ENCODE data around the gene MEGF8.

Gene MEGF8, protein sequence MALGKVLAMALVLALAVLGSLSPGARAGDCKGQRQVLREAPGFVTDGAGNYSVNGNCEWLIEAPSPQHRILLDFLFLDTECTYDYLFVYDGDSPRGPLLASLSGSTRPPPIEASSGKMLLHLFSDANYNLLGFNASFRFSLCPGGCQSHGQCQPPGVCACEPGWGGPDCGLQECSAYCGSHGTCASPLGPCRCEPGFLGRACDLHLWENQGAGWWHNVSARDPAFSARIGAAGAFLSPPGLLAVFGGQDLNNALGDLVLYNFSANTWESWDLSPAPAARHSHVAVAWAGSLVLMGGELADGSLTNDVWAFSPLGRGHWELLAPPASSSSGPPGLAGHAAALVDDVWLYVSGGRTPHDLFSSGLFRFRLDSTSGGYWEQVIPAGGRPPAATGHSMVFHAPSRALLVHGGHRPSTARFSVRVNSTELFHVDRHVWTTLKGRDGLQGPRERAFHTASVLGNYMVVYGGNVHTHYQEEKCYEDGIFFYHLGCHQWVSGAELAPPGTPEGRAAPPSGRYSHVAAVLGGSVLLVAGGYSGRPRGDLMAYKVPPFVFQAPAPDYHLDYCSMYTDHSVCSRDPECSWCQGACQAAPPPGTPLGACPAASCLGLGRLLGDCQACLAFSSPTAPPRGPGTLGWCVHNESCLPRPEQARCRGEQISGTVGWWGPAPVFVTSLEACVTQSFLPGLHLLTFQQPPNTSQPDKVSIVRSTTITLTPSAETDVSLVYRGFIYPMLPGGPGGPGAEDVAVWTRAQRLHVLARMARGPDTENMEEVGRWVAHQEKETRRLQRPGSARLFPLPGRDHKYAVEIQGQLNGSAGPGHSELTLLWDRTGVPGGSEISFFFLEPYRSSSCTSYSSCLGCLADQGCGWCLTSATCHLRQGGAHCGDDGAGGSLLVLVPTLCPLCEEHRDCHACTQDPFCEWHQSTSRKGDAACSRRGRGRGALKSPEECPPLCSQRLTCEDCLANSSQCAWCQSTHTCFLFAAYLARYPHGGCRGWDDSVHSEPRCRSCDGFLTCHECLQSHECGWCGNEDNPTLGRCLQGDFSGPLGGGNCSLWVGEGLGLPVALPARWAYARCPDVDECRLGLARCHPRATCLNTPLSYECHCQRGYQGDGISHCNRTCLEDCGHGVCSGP (N-terminal part only)

DNA sequence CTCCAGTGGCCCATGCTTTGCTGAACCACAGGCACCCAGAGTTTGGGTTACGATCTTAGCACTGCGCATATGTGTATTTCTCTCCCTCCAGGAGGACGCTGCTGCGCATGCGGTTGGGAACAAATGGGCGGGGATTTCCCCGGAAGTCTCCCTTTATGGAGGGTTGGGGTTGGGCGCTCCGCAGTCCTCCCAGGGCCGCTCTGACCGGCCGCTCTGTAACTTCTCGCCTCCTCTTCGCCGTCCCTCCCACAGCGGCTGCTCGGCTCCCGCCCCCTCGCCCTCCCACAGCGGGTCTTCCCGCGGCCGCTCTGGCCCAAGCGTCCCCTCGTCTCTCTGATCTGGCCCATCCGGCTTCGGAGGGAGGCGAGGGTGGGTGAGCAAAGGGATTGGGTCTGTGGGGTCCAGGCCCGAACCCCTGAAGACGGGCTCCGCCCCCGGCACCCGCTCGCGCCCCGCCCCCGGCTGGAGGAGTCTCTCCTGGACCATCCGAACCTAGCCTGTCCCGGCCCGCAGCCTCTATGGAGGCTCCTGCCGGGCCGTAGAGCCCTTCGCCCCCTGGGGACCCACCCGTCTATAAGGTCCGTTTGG, at the start of gene MEGF8:
Gene MEGF8, plus strand, starts transcription at position 328 of the 588 bp plus-strand sequence. CDS start 609 bp downstream, outside the sequence.
- DNase-seq (ENCODE audit: low read depth in 2 of 2), result peak; percentile 96 to 98

DNA sequence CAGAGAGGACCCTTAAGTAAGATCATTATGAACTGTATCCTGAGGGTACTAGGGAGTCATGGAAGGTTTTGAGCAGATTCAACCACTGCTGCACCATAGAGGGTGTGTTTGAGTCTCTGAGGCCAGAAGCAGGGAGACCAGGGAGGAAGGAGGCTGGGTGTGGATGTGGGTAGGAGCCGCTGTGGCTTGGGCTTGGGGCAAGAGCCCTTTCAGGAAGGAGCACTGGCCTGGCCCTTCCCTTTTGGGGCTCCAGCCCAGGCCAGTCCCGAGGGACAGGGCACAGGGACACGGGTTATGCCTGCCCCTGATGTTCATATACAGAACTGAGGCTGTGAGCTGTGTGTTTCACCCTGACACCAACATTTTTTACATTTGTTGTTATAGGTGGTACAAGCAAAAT, 49.2 kb upstream of the MEGF8 start:
- DNase-seq (ENCODE audit: low read depth in 2 of 2), result no peak

DNA sequence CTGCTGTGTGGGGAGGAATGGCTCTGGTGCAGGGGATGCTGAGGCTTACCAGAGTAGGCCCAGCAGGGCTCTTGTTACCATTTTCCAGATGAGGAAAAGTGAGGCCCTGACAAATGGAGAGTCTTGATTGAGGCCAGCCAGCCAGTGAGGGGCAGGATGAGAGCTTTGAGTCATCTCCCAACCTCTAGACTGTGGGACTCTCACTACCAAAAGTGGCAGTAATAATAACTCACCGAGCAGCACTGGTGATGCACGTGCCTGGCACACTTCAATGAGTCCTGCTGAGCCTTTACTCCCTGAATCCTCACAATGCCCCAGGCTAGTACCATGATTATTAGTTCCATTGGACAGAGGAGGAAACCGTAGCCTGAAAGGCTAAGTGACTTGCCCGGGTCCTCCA, 48.6 kb upstream of the MEGF8 start:
- no peak for DNase-seq (ENCODE audit: low read depth in 2 of 2)

DNA sequence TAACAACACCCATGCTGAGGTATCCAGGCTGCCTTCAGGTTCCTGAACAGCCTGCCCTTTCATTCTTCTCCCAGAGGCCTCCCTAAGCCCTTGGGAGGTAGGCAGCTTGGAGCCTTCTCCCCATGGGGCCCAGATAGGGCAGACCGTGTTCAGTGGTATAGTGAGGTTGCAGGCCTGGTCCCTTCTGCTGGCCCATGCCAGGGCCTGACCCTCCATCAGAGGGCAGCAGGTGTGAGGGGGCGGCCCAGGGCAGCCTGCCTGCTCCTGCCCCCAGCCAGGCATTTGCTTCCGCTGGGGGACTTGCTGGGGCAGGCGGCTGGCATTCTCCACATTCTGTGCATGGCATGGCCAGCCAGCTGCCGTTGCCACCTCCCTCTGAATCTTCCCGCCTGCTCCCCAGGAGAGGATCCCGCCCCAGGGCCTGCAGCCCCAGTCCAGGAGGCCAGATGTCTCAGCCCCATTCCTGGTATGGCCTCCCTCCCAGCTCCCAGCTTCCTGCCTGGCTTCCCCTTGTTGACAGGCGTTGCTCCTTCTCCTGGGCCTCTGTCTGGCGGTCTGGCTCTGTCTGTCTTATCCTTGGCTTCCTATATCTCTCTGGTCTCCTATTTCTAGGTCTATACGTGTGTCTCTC, 47.5 kb upstream of the MEGF8 start:
- no peak for DNase-seq (ENCODE audit: low read depth in 2 of 2)

DNA sequence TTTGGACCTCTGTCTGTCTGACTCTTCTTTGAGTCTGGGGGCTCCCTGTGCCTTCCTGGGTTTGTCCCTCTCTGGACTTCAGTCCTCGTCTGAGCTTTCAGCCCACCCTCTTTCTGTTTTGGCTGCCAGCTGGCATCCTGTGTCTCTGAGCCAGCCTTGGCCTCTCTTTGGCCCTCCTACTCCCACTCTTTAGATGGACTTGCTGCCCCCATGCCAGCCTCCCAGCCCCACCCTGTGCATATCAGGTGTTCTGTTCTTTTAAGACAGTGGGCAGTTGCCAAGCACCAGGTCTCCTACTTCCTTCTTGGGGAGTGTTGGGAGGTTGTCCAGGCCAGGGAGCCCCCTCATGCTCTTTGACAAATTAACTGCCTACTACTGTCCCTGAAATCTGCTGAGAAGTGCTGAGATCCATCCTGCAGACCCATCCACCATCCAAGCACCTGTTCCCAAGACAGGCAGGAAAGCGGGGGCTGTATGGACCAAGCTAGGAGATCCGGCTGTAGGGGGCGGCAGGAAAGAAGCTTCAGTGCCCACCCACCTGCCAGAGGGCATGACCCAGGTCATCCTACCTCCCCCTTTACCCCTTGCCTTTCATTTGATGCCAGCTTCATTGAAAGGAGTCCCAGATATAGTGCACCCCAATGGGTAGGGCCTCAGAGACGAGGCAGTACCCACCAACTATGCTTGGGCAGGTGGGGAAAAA, 46.8 kb upstream of the MEGF8 start:
- no peak for DNase-seq (ENCODE audit: low read depth in 2 of 2)

DNA sequence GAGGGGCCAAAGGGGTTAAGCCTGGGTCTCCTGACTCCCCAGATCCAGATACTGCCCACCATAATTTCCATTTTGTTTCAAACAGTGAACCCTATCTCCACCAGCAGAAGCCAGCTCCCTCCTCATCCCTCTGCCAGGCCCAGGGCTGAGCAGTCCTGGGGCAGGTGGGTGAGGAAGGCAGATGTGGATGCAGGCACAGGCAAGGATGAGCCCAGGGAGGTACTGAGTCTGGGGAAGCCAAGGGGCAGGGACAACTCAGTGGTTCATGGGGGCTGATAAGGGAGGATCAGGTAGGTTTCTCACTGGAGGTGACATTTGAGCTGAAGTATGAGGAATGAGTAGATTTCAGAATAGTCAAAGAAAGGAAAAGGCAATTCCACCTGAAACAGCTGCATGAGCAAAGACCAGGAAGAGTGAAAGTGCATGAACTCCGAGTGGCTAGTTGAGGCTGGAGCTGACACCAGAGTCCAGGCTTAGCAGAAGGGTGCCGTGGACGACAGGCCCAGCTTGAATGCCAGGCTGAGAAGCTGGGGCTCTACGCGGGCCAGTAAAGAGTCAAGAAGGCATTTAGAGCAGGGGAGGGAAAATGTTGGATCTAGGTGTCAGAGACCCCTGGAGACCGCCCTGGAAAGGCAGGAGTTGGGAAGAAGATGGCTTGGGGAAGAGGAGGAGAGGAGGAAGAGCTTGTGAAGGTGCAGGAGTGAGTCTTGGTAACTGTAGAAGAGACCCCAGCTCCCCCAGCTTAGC, 46.1 kb upstream of the MEGF8 start:
- DNase-seq (ENCODE audit: low read depth in 2 of 2), result no peak

DNA sequence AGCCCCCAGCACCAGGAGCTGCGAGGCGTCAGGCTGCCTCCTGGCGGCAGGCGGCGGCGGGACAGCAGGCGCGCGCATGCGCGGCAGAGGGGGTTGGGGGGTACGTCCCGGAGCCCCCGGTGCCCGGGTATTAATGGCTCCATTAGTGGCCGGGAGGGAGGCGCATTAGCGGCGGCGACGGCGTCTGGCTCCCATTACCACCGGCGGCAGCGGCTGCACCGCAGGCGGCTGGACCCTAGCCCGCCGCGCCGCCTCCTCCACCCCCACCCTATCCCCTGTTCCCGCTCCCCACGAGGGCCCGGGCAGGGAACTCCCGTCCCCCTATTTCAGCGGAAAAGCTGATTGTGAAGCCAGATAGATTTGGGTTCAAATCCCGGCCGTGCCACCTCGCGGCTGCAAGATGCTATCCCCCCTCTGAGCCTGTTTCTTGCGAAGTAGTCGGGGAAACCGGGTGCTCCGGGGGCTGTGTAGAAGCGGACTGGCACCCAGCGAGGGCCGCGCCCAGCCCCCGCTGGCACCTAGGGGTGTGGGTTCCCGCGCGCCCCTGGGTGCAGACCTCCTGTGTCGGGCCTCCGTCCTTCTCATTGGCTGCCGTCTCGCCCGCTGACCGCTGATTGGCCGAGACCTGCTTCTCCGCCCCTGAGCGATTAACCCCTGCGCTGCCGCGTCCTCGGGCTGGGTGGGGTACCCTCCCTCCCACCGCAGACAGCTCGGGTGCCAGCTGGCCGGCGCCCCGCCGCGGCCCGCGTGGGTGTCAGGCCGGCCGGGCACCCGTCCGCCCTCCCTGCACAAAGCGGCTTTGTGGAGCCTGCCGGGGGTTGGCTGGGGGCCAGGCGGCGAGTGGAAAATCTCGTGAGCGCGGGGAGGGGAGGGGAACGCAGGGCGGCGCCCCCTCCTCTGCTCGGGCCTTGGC, 45.3 kb upstream of the MEGF8 start:
- DNase-seq (ENCODE audit: low read depth in 2 of 2), result peak; percentile 68

DNA sequence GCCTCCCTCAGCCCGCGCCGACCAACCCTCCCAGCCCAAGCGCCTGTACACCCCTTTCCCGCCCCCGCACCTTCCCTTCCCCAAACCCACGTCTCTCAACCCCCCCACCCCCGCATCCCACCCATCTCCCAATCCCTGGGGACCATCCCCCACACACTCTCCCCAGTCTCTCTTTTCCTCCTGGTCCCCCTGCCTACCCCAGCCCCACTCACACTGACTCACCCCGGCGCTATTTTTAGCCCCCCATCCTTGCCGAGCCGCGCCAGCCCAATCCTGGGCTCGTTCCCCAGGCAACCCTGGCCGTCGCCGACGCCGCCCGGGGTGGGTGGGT, 44.7 kb upstream of the MEGF8 start:
- DNase-seq (ENCODE audit: low read depth in 2 of 2), result peak in 1 of 2 donors; percentile 33

DNA sequence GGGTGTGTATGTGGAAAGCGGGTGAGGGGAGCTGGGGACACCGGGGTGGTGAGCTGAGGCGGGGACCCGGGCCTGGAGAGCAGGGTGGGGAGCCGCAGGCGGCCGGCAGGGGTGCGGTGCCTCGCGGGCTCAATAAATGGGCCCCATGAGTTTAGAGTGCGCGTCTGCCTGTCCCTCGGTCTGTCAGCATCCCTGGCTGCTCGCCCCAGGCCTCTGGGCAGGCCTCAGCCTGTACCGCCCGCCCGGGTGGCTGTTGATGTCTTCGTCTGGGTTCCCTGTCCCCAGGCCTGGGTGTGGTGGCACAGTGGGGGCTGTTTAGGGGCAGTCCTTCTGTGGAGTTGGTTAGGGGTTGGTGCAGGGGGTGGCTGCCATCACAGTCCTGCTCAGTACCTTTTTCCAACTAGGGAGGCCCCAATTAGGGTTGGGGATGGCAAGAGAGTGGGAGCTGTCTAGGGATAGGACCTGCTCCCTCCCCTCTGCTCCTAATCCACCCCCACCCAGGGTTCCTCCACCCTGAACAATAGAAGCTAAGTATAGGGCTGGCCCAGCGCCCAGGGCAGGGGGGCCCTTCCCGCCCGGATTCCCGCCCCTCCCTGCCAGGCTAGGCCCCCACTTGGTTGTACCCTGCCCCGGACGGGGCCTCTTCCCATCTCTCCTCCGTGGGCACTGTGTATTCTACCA, 44.1 kb upstream of the MEGF8 start:
- DNase-seq (ENCODE audit: low read depth in 2 of 2), result no peak

DNA sequence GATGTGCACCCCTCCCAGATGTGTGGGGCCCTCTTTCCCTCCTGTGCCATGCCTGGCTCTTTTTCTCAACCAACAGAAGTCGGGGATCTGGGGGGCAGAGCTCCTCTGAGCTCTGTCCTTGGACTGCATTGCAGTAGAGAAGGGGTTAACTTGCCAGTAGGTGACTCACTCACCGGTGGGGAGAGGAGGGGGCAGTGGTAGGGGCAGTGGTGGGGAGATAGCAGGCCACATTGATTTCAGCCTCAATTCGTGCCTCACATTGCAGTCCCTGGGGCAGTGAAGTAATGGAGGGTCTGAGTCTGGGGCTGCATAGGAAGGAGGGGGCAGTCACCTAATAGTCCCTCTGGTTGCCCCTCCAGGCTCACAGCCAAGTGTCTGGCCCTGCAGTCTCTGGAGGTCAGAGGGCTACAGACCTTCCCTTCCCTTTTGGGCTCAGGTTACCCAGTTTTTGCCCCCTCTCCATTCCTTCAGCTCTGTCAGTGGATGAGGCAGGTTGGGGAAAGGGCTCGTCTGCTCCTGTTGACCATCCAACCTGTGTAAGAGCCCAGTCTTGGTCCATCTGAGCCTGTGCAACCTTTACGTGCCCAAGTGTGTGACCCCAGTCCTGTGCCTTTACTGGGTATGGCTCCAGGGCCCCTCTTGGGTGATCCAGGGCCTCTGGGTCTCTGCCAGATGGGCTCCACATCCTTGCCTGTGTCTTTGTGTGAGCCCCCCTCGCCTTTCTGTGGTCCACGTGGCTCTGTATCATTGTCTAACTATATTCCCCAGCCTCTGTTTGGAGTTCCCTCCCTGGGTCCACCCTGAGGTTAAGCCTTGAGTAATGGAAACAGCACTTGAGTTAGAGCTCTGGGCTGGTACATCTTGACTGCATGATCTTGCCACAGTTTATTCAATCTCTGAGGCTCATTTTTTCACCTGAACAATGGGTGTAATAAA, 43.3 kb upstream of the MEGF8 start:
- DNase-seq (ENCODE audit: low read depth in 2 of 2), result no peak

DNA sequence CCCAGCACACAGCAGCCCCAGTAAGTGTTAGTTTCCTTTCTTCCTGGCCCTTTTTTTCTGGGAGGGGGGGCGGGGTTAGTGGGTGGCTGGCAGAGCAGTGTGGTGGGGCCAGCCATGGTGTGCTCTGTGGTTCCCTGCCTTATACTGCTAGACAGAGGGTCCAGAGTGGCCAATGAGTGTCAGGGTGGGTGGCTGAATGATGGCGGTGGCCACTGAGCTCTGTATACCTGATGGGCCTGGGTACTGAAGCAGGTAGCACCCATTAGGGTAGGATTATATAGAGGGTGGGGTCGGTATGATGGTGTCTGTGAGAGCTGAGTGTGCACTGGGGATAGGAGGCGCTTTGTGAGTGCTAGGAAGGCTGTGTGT, 42.6 kb upstream of the MEGF8 start:
- DNase-seq (ENCODE audit: low read depth in 2 of 2), result no peak

DNA sequence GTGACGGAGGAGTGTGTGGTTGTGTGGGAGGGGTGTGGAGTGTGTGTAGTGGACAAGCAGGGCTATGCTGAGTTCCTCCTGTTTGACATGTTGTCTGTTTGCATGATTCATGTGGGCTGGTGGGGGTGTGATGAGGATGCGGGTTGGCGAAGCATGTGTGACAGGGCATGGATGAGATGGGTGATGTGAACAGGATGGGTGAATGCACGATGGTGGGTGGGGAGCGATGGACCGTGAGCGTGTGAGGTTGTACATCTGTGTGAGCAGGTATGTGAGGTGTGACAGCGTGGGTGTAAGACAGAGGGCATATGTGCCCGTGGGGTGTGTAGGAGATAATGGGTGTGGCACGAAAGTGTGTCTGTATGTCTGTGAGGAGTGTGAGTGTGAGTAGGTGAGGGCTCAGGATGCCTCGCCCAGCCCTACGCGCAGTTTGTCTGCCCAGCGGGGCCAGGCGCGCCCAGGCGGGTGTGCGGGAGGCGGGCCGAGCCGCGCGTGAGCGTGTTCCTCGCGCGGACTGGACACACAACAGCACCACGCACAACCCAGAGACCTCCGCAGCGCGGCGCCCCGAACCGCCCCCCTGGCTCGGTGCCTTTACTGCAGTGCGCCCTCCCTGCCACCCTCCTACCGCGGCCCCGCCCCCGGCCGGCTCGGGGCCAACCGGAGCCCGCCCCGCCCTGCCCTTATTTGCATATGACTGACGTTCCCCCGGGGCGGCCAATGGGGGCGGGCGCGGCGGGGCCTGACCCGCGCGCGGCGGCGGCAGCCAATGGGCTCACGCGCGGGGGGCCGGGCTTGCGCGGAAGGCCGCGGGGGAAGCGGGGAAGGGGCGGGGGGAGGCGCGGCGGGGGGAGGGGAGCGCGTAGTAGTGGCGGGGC, 42.0 kb upstream of the MEGF8 start:
- DNase-seq (ENCODE audit: low read depth in 2 of 2), result peak; percentile 89 to 96

DNA sequence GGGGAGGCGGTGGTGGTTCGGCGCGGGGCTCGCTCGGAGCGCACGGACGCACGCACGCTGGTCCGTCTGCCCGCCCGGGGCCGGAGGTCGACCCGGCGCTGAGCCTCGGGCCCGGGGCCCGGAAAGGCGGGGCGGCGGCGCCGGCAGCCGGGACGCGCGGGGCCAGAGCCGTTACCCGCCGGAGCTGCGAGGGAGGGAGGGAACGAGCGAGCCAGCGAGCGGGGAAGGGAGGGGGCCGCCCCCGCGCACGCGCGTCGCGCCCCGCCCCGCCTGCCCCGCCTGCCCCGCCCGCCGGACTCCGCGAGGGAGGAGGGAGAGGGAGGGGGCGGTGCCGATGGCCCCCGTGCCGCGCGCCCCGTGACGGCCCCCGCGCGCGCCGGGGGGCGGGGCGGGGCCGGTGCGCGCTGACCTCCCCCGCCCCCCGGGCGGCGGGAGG, 41.4 kb upstream of the MEGF8 start:
- peak; percentile 55 to 69 for DNase-seq (ENCODE audit: low read depth in 2 of 2)

DNA sequence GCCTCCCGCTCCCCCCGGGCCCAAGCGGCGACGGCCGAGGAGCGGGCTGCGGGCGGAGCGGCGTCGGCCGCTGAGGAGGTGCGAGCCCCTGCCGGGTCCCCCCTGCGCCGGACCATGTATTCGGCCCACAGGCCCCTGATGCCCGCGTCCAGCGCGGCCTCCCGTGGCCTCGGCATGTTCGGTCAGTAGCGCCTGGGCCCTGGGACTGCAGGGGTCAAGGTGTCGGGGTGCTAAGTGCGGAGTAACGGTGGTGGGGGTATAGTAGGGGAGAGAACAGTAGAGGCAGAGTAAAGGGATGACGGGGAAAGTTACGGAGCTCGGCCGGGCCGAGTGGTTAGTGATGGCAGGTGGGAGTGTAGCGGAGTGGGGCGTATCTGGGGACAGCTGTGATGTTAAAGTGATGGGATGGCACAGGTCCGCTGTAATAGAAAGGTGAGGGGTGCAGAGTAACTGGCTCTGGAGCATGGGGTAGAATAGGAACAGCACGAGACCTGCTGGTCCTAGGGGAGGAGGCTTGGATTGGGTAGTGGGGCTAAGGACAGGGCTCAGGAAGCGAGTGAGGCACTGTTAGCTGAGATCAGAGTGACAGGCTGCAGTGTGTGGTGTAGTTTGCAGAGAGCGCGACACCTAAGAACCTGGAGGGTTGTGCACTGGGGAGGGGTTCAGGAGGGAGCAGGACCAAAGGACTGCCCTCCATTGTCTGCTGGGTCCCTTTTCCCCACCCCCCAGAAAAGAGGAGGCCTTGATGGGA, 40.7 kb upstream of the MEGF8 start:
- DNase-seq (ENCODE audit: low read depth in 2 of 2), result no peak

DNA sequence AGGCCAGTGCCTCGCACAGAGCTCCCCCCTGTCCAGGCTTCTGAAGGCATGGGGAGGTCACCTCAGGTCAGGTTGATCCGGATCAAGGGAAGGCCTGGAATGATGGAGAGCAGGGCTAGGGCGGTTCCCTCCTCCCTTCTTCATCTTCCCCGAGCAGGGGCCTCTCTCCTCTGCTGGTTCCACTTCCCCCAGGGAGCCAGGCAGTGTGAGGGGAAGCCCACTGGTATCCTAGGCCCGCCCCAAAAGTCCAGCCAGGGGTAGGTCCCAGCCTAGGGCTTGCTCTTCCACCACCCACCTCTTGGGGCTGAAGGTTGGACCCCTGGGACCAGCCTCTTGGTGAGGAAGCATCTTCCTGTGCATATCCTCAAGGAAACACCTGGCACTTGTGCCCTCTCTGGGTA, 39.9 kb upstream of the MEGF8 start:
- no peak for DNase-seq (ENCODE audit: low read depth in 2 of 2)

DNA sequence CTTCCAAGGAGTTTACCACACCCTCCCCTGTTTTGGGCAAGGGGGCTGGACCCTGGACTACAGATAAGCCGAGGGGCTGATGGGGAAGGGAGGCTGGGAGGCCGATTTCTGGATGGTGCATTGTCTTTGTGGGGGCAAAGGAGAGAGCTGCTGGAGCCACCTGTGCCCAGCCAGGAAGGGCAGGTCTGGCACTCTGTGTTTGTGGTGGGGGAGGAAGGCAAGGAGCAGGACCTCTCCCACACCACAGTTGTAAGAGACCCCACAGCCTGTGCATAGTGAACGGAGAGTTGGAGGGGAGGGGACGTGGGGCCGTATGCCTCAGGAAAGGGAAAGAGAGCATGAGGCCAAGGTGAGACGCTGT, 39.5 kb upstream of the MEGF8 start:
- DNase-seq (ENCODE audit: low read depth in 2 of 2), result no peak
